22Rv1 (cell line): Measurements from ENCODE around the gene TBC1D2.

Experiments
- H3K27ac ChIP-seq: fragments of 450-650 bp; 2 replicates; pipeline ENCODE4 v1.5.1; 2017
- ZFX ChIP-seq: fragments of 450-650 bp; IDR thresholded peaks from 2 replicates; pipeline ENCODE4 v1.6.1; 2017; ENCODE audit warnings: antibody characterized with exemption, borderline replicate concordance
- TF ChIP-seq, protein P1 (sequence below): fragments of 450-650 bp; IDR thresholded peaks from 2 replicates; pipeline ENCODE4 v1.5.1; 2017; ENCODE audit warnings: mild to moderate bottlenecking

The TBC1D2 gene

DNA sequence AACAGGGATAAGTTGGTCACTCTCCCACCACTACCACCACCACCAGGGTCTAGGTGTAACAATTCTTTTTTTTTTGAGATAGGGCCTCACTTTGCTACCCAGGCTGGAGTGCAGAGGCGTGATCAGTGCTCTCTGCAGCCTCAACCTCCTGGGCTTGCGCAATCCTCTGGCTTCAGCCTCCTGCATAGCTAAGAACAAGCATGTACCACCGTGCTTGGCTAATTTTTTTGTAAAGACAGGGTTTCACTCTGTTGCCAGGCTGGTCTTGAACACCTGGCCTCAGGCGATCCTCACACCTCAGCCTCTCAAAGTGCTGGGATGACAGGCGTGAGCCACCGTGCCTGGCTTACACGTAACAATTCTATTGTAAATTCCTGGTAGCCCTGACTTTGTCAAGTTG, 90.5 kb downstream of the TBC1D2 start:
- TF ChIP-seq, protein P1, sequence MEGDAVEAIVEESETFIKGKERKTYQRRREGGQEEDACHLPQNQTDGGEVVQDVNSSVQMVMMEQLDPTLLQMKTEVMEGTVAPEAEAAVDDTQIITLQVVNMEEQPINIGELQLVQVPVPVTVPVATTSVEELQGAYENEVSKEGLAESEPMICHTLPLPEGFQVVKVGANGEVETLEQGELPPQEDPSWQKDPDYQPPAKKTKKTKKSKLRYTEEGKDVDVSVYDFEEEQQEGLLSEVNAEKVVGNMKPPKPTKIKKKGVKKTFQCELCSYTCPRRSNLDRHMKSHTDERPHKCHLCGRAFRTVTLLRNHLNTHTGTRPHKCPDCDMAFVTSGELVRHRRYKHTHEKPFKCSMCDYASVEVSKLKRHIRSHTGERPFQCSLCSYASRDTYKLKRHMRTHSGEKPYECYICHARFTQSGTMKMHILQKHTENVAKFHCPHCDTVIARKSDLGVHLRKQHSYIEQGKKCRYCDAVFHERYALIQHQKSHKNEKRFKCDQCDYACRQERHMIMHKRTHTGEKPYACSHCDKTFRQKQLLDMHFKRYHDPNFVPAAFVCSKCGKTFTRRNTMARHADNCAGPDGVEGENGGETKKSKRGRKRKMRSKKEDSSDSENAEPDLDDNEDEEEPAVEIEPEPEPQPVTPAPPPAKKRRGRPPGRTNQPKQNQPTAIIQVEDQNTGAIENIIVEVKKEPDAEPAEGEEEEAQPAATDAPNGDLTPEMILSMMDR: no peak
- no peak overlapping the region for H3K27ac ChIP-seq

DNA sequence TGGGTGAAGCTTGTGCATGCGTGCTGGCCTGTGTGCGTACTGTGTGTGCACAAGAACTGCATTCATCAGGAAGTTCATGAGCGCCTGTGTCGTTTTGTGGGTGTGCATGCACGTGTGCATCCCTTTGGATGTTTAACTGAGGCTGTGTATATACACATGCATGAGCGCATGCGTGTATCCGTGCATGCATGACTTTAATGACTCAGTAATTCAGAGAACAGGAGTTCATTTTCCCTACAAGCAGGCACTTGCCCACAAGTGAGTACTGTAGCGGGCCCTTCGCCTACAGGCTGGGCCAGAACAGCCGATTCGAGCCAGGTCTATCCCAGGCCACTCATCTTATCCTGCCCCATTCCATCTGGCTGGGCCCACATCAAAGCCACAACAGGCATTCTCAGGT, 92.8 kb downstream of the TBC1D2 start:
- TF ChIP-seq, protein P1: no peak
- no peak for TF ChIP-seq ZFX
- H3K27ac ChIP-seq: no peak overlapping the region

DNA sequence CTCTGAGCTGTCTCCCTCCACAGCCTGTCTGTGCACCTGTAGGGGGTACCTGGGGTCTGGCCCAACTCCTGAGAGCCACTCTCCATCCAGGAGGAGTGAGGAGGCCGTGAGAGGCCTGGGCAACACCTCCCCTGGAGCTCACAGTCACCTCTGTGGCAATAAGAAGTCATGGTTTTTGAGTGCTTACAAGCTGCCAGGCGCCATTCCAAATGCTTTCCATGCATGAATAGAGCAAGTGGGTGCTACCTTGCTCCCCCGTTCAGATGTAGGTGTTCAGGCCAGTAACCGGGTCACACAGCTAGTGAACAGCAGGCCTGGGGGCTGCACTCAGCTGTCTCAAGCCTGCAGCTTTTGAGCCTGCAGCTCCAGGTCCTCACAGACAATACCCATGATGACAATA, 93.6 kb downstream of the TBC1D2 start:
- TF ChIP-seq, protein P1: no peak
- TF ChIP-seq ZFX: no peak
- no peak overlapping the region for H3K27ac ChIP-seq

DNA sequence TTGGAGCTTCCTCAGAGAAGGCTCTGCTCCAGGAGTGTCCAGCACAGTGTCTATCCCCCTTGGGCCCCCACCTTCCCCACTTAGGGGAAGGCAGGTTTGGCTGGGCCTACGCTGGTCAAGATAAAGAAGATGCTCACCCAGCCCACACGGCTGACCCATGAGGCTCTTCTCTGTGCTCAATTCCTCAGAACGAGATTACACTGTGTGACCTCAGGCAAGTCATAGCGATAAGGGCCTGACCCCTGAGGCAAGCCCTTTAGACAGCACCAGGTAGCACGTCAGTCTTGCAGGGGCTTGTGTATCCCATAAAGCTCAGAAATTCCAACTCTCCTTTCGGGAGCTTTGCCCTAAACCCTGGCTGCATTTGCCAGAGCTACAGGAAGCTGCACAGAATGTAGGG, 95.7 kb downstream of the TBC1D2 start:
- no peak overlapping the region for H3K27ac ChIP-seq
- TF ChIP-seq, protein P1: no peak
- no peak for TF ChIP-seq ZFX

DNA sequence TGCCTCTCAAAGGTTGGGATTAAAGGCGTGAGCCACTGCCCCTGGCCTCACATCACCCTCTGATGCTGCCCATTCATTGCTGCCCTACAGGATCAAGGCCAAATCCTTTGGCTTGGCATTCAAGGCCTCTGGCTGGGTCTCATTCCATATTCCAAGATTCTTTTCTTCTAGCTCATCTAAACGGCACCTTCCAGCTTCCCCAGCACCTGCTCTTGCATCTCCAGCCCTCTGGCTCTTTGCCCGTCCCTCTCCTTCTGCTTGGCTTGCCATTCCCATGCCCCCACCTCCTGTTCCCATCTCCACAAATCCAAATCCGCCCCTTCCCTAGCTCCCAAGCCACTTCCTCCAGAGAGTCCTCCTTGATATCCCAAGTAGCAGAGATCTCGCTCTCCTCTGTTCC, 96.1 kb downstream of the TBC1D2 start:
- TF ChIP-seq ZFX: no peak
- TF ChIP-seq, protein P1: no peak
- no peak overlapping the region; the same call in 1 of the 2 replicates for H3K27ac ChIP-seq

DNA sequence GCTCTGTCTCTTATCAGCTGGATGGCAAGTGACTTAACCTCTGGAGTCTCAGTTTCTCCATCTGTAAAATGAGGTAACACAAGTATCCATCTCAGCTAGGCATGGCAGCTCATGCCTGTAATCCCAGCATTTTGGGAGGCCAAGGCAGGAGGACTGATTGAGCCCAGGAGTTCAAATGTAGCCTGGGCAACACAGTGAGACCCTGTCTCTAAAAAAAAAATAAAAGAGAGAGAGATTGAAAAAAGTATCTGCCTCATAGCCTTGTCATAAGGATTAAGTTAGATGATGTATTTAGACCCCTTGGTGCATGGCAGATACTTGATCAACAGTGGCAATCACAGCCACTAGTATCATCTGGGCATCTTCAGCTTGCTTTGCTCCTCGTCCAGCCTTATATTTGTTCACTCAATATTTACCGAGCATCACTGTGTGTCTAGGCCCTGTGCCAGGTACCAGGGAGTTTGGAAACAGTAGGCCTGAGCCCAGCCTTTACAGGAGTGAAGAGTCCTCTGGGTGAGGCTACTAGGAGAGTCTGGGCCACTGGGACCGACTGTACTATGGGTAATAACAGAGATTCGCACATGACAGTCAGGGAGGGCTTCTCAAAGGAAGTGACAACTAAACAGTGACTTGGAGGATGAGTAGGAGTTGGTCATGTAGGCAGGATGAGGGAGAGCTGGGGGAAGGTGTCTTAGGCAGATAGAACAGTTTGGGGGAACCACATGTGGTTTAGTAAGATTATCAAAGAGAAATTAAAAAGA, 97.2 kb downstream of the TBC1D2 start:
- H3K27ac ChIP-seq: peak overlapping the region; percentile 67
- TF ChIP-seq ZFX: no peak
- TF ChIP-seq, protein P1: no peak

DNA sequence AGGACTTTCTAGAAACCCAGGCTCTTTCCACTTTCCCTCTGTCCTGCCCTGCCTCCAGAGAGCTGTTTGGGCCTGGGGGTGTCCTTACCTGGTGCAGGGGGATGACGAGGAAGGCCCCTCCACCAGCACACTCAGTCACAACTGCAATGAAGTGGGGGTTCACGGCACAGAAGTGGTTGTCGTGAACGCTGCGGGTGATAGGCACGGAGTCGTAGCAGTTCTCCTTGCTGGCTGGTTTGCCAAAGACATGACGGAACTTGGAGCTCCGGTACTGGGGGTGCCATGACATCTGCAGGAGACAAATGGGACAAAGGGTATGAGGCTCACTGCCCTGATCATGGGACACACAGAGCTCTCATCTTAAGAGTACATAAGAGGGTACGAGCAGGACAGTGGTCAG, 98.1 kb downstream of the TBC1D2 start:
- no peak overlapping the region for H3K27ac ChIP-seq
- TF ChIP-seq ZFX: no peak
- TF ChIP-seq, protein P1: no peak
